Measurements from ENCODE around the gene MARCHF3.
A peak's percentile ranks its signal among the peaks of the same experiment; 100 is the strongest.
"Not testable (repeated sequence)": the region's sequence is repeated elsewhere in the genome, so short reads cannot be mapped to it uniquely, and the experiment has no call there.

Gene MARCHF3

GRCh38 chr5:126847826-126848251, 182.5 kb downstream of the MARCHF3 start:
- DNase-seq (ENCODE audit: low read depth), result no peak

- no peak for DNase-seq (ENCODE audit: low read depth)
Observed at GRCh38 chr5:126847456-126847820, 182.9 kb downstream of the MARCHF3 start.

GRCh38 chr5:126846744-126847455, 183.5 kb downstream of the MARCHF3 start:
- no peak for DNase-seq (ENCODE audit: low read depth)

GRCh38 chr5:126846344-126846743, 184.0 kb downstream of the MARCHF3 start:
- DNase-seq (ENCODE audit: low read depth), result peak; percentile 41

- DNase-seq (ENCODE audit: low read depth), result not testable (repeated sequence)
Observed at GRCh38 chr5:126845470-126846070, 184.8 kb downstream of the MARCHF3 start.

- not testable (repeated sequence) for DNase-seq (ENCODE audit: low read depth)
Observed at GRCh38 chr5:126843375-126843774, 187.0 kb downstream of the MARCHF3 start.

- DNase-seq (ENCODE audit: low read depth), result not testable (repeated sequence)
Observed at GRCh38 chr5:126839407-126839806, 191.0 kb downstream of the MARCHF3 start.

GRCh38 chr5:126837906-126838539, 192.3 kb downstream of the MARCHF3 start:
- no peak for DNase-seq (ENCODE audit: low read depth)

- no peak for DNase-seq (ENCODE audit: low read depth)
Observed at GRCh38 chr5:126837242-126837641, 193.1 kb downstream of the MARCHF3 start.

- no peak for DNase-seq (ENCODE audit: low read depth)
Observed at GRCh38 chr5:126836778-126837177, 193.6 kb downstream of the MARCHF3 start.

- DNase-seq (ENCODE audit: low read depth), result no peak
Observed at GRCh38 chr5:126831156-126831555, 199.2 kb downstream of the MARCHF3 start.

- no peak for DNase-seq (ENCODE audit: low read depth)
Observed at GRCh38 chr5:126830061-126830460, 200.3 kb downstream of the MARCHF3 start.

GRCh38 chr5:126829098-126829497, 201.3 kb downstream of the MARCHF3 start:
- no peak for DNase-seq (ENCODE audit: low read depth)

GRCh38 chr5:126826619-126827215, 203.6 kb downstream of the MARCHF3 start:
- no peak for DNase-seq (ENCODE audit: low read depth)

- DNase-seq (ENCODE audit: low read depth), result no peak
Observed at GRCh38 chr5:126819253-126819652, 211.1 kb downstream of the MARCHF3 start.

- no peak for DNase-seq (ENCODE audit: low read depth)
Observed at GRCh38 chr5:126818736-126819135, 211.6 kb downstream of the MARCHF3 start.
